GM10266 (cell line): ENCODE data around the gene GLI2.

Experiments
- DNase-seq: peaks from one replicate; pipeline ENCODE4 v3.0.0; 2012; ENCODE audit errors: extremely low spot score
- CTCF ChIP-seq: IDR thresholded peaks from 2 replicates; pipeline ENCODE4 v1.5.1; 2012; ENCODE audit warnings: mild to moderate bottlenecking, low read depth; ENCODE audit not compliant: control insufficient read depth, insufficient read depth; ENCODE audit errors: missing control alignments

GLI2 gene

GRCh38 chr2:120767486-120768005 is 31.9 kb downstream of the GLI2 start:
- DNase-seq: no peak
- TF ChIP-seq CTCF: no peak

- no peak for DNase-seq
- TF ChIP-seq CTCF: no peak
These were observed 32.7 kb downstream of the GLI2 start for GRCh38 chr2:120768112-120769048.

GRCh38 chr2:120769076-120769786 is 33.6 kb downstream of the GLI2 start:
- no peak for TF ChIP-seq CTCF
- no peak for DNase-seq

GRCh38 chr2:120769787-120770120 is 34.1 kb downstream of the GLI2 start:
- TF ChIP-seq CTCF: no peak
- no peak for DNase-seq

- no peak for DNase-seq
- TF ChIP-seq CTCF: no peak
These were observed 34.5 kb downstream of the GLI2 start for GRCh38 chr2:120770176-120770575.

- no peak for TF ChIP-seq CTCF
- DNase-seq: no peak
These were observed 35.0 kb downstream of the GLI2 start for GRCh38 chr2:120770641-120771040.

GRCh38 chr2:120771111-120771780 is 35.6 kb downstream of the GLI2 start:
- no peak for DNase-seq
- no peak for TF ChIP-seq CTCF
